H1 (cell line): ENCODE measurements around the gene MGLL. TPM values are rescaled to one million over a fixed set of nuclear protein-coding genes. Genes with fewer than 3 reads are reported as not detected.

Experiments
- CTCF ChIA-PET: fragments of 300-600 bp; sonication (Branson Sonifier 250); formaldehyde crosslinking; loops from one replicate; lab custom pipeline; 2021; ENCODE audit not compliant: partially characterized antibody; lab: Charles Lee
- POLR2A ChIA-PET: fragments of 300-600 bp; sonication (Branson Sonifier 250); formaldehyde crosslinking; loops from one replicate; lab custom pipeline; 2021; ENCODE audit warnings: inconsistent platforms; ENCODE audit not compliant: partially characterized antibody; lab: Charles Lee
- DNase-seq, 2 experiments: peaks; one replicate each; pipeline versions ENCODE4 v3.0.0 to v3.0.0-alpha.2; 2010 to 2022; ENCODE audit warnings: low spot score in 2 of 2, low read depth in 1 of 2, mixed read lengths in 1 of 2
- FAIRE-seq: peaks from 2 replicates; lab custom pipeline; 2011; peaks lifted over from hg19 to GRCh38; lab: Jason Lieb, UNC
- H2AFZ ChIP-seq: 2 replicates; pipeline ENCODE4 v1.8.1; 2012; ENCODE audit warnings: low read length, inconsistent platforms
- H2AK5ac ChIP-seq: 2 replicates; pipeline ENCODE4 v1.6.1; 2013; ENCODE audit warnings: low read depth, low read length
- H2BK120ac ChIP-seq: replicated peaks from 2 replicates; pipeline ENCODE3; 2013; ENCODE audit warnings: low read depth, low read length, inconsistent platforms
- H2BK12ac ChIP-seq: 2 replicates; pipeline ENCODE4 v1.6.1; 2013; ENCODE audit warnings: low read depth, low read length
- H2BK15ac ChIP-seq: 2 replicates; pipeline ENCODE4 v1.6.1; 2013; ENCODE audit warnings: low read length
- H2BK20ac ChIP-seq: 2 replicates; pipeline ENCODE4 v1.6.1; 2013; ENCODE audit warnings: low read length
- H2BK5ac ChIP-seq: 2 replicates; pipeline ENCODE4 v1.6.1; 2013; ENCODE audit warnings: low read depth, low read length
- H3K14ac ChIP-seq: 2 replicates; pipeline ENCODE4 v1.6.1; 2013; ENCODE audit warnings: inconsistent platforms; ENCODE audit not compliant: insufficient read length
- H3K18ac ChIP-seq: 2 replicates; pipeline ENCODE4 v1.6.1; 2013; ENCODE audit warnings: low read length; ENCODE audit errors: extremely low read depth
- H3K23ac ChIP-seq: 2 replicates; pipeline ENCODE4 v1.6.1; 2013; ENCODE audit warnings: inconsistent platforms; ENCODE audit not compliant: insufficient read length
- H3K23me2 ChIP-seq: 2 replicates; pipeline ENCODE4 v1.6.1; 2013; ENCODE audit warnings: low read depth, low read length
- H3K27ac ChIP-seq: 2 replicates; pipeline ENCODE4 v1.6.1; 2011; ENCODE audit warnings: low read depth, low read length, inconsistent platforms
- H3K27me3 ChIP-seq, 4 experiments: replicated peaks in 1 of 4; 1 replicate in 1 of 4; 2 replicates in 3 of 4; pipeline versions ENCODE4 v1.6.1 to v1.8.1; 2011 to 2013; ENCODE audit warnings: low read length in 3 of 4, mild to moderate bottlenecking in 3 of 4, inconsistent platforms in 2 of 4, mixed read lengths in 2 of 4, moderate library complexity in 1 of 4; ENCODE audit not compliant: control insufficient read depth in 3 of 4, insufficient read depth in 3 of 4; ENCODE audit errors: extremely low read depth in 1 of 4
- H3K36me3 ChIP-seq, 4 experiments: 2 replicates each; pipeline versions ENCODE4 v1.6.1 to v1.8.1; 2011 to 2013; ENCODE audit warnings: mild to moderate bottlenecking in 4 of 4, low read length in 3 of 4, moderate library complexity in 2 of 4, control low read depth in 1 of 4, inconsistent platforms in 1 of 4; ENCODE audit not compliant: insufficient read depth in 4 of 4, control insufficient read depth in 2 of 4
- H3K4ac ChIP-seq: replicated peaks from 2 replicates; pipeline ENCODE3; 2013; ENCODE audit warnings: low read length, low read depth, mixed read lengths, inconsistent platforms; ENCODE audit not compliant: insufficient read length
- H3K4me1 ChIP-seq, 4 experiments: replicated peaks in 1 of 4; 1 replicate in 1 of 4; 2 replicates in 3 of 4; pipeline versions ENCODE4 v1.6.1 to v1.8.1; 2011 to 2013; ENCODE audit warnings: low read length in 3 of 4, inconsistent platforms in 2 of 4, mixed read lengths in 1 of 4; ENCODE audit not compliant: insufficient read depth in 4 of 4, control insufficient read depth in 3 of 4
- H3K4me2 ChIP-seq, 2 experiments: 2 replicates each; pipeline versions ENCODE4 v1.6.1 to v1.8.1; 2011 to 2013; ENCODE audit warnings: low read depth in 2 of 2, low read length in 2 of 2, control low read depth in 1 of 2, inconsistent platforms in 1 of 2, mild to moderate bottlenecking in 1 of 2; ENCODE audit not compliant: insufficient read depth in 1 of 2
- H3K4me3 ChIP-seq, 4 experiments: fragments of 200-600, 300-600 bp in 1 of 4; sonication (generic), shearing (Covaris generic), sonication (Bioruptor Twin) in 1 of 4; 2 replicates each; pipeline versions ENCODE4 v1.5.1 to v1.8.1; 2011 to 2016; ENCODE audit warnings: low read length in 4 of 4, low read depth in 3 of 4, control low read depth in 2 of 4, inconsistent platforms in 2 of 4, mild to moderate bottlenecking in 2 of 4, mixed read lengths in 1 of 4, moderate library complexity in 1 of 4; ENCODE audit not compliant: insufficient read depth in 2 of 4; ENCODE audit errors: extremely low read depth in 1 of 4
- H3K56ac ChIP-seq: replicated peaks from 2 replicates; pipeline ENCODE3; 2013; ENCODE audit warnings: low read depth, mild to moderate bottlenecking, mixed read lengths, low read length, inconsistent platforms; ENCODE audit not compliant: insufficient read length
- H3K79me1 ChIP-seq: 2 replicates; pipeline ENCODE4 v1.6.1; 2013; ENCODE audit warnings: low read depth, low read length, control low read depth
- H3K79me2 ChIP-seq, 2 experiments: 2 replicates each; pipeline versions ENCODE4 v1.6.1 to v1.8.1; 2012 to 2013; ENCODE audit warnings: low read length in 2 of 2, mild to moderate bottlenecking in 2 of 2, inconsistent platforms in 1 of 2; ENCODE audit not compliant: insufficient read depth in 2 of 2, control insufficient read depth in 1 of 2
- H3K9ac ChIP-seq, 4 experiments: replicated peaks in 1 of 4; 1 replicate in 1 of 4; 2 replicates in 3 of 4; pipeline versions ENCODE4 v1.6.1 to v1.8.1; 2011 to 2013; ENCODE audit warnings: low read depth in 3 of 4, low read length in 3 of 4, control low read depth in 2 of 4, mild to moderate bottlenecking in 2 of 4, moderate library complexity in 2 of 4, inconsistent platforms in 1 of 4; ENCODE audit errors: extremely low read depth in 1 of 4
- H3K9me3 ChIP-seq, 2 experiments: 2 replicates each; pipeline versions ENCODE4 v1.6.1 to v1.8.1; 2012 to 2013; ENCODE audit warnings: mild to moderate bottlenecking in 2 of 2, moderate library complexity in 2 of 2, control low read depth in 1 of 2, inconsistent platforms in 1 of 2, low read depth in 1 of 2, low read length in 1 of 2, mixed read lengths in 1 of 2; ENCODE audit not compliant: insufficient read depth in 2 of 2
- H4K20me1 ChIP-seq, 2 experiments: replicated peaks in 1 of 2; 2 replicates each; pipeline versions ENCODE3 to v1.8.1; 2011 to 2013; ENCODE audit warnings: inconsistent platforms in 2 of 2, low read length in 2 of 2, mild to moderate bottlenecking in 1 of 2; ENCODE audit not compliant: insufficient read depth in 2 of 2, control insufficient read depth in 1 of 2
- H4K5ac ChIP-seq: 2 replicates; pipeline ENCODE4 v1.6.1; 2013; ENCODE audit warnings: low read length, low read depth, mixed read lengths, inconsistent platforms; ENCODE audit not compliant: insufficient read length
- H4K8ac ChIP-seq: 2 replicates; pipeline ENCODE4 v1.8.0; 2013; ENCODE audit warnings: mild to moderate bottlenecking, moderate library complexity, low read length, inconsistent platforms; ENCODE audit not compliant: insufficient read depth; ENCODE audit errors: extremely low read depth
- H4K91ac ChIP-seq: replicated peaks from 2 replicates; pipeline ENCODE3; 2013; ENCODE audit warnings: low read length, mixed read lengths, inconsistent platforms; ENCODE audit not compliant: insufficient read length
- BRCA1 ChIP-seq: IDR thresholded peaks from 2 replicates; pipeline ENCODE4 v1.6.1; 2012; ENCODE audit warnings: low read depth, low read length, improper control_type of control experiment
- CHD2 ChIP-seq: IDR thresholded peaks from 2 replicates; pipeline ENCODE4 v1.6.1; 2012; ENCODE audit warnings: low read length, improper control_type of control experiment
- CTCF ChIP-seq, 3 experiments: IDR thresholded peaks; 1 replicate in 2 of 3; 2 replicates in 1 of 3; pipeline versions ENCODE4 v1.5.1 to v1.6.1; 2011; ENCODE audit warnings: low read length in 3 of 3, mild to moderate bottlenecking in 3 of 3, inconsistent platforms in 2 of 3, low read depth in 1 of 3, moderate library complexity in 1 of 3; ENCODE audit not compliant: insufficient read depth in 1 of 3; ENCODE audit errors: control extremely low read depth in 1 of 3
- JUN ChIP-seq: IDR thresholded peaks from 2 replicates; pipeline ENCODE4 v1.6.1; 2011; ENCODE audit warnings: low read depth, mild to moderate bottlenecking, improper control_type of control experiment, low read length
- PHF8 ChIP-seq: fragments of 200-600 bp; sonication (generic); conservative IDR thresholded peaks from 2 replicates; pipeline ENCODE4 v1.7.1; 2012; ENCODE audit warnings: low read depth, mild to moderate bottlenecking, inconsistent platforms, low read length, moderate library complexity
- POU5F1 ChIP-seq: IDR thresholded peaks from 2 replicates; pipeline ENCODE4 v1.6.1; 2011; ENCODE audit warnings: low read depth, mild to moderate bottlenecking, low read length, moderate library complexity
- SAP30 ChIP-seq: fragments of 300-600 bp; sonication (generic); IDR thresholded peaks from 2 replicates; pipeline ENCODE4 v1.7.1; 2012; ENCODE audit warnings: low read length, moderate library complexity, mild to moderate bottlenecking, inconsistent platforms; ENCODE audit not compliant: insufficient read depth, insufficient replicate concordance
- SIN3A ChIP-seq, 2 experiments: IDR thresholded peaks in 1 of 2; conservative IDR thresholded peaks in 1 of 2; 2 replicates each; pipeline ENCODE4 v1.6.1; 2011 to 2012; ENCODE audit warnings: low read length in 2 of 2, improper control_type of control experiment in 1 of 2, low read depth in 1 of 2, mild to moderate bottlenecking in 1 of 2
- SIRT6 ChIP-seq: IDR thresholded peaks from one replicate; pipeline ENCODE4 v1.7.1; 2012; ENCODE audit warnings: low read length, inconsistent platforms
- SIX5 ChIP-seq: IDR thresholded peaks from 2 replicates; pipeline ENCODE4 v1.6.1; 2011; ENCODE audit warnings: mild to moderate bottlenecking, low read depth, low read length
- TBP ChIP-seq: IDR thresholded peaks from 2 replicates; pipeline ENCODE4 v1.6.1; 2011; ENCODE audit warnings: low read depth, low read length, improper control_type of control experiment
- TCF12 ChIP-seq: IDR thresholded peaks from 2 replicates; pipeline ENCODE4 v1.6.1; 2011; ENCODE audit warnings: low read depth, mild to moderate bottlenecking, low read length
- YY1 ChIP-seq: IDR thresholded peaks from 2 replicates; pipeline ENCODE4 v1.6.1; 2011; ENCODE audit warnings: low read depth, mild to moderate bottlenecking, low read length
- WGBS, 2 experiments: shearing (Covaris generic) in 1 of 2; methylation state at CpG; one replicate each; pipeline versions ENCODE4 v1.1.6 to v1.1.7; 2013 to 2015; ENCODE audit warnings: low lambda C conversion rate in 2 of 2, mixed read lengths in 2 of 2, inconsistent platforms in 1 of 2, low coverage in 1 of 2, missing lambda C conversion rate in 1 of 2; ENCODE audit not compliant: insufficient replicate concordance in 2 of 2, insufficient coverage in 1 of 2, insufficient read length in 1 of 2; ENCODE audit errors: extremely low coverage in 1 of 2, missing lambda C conversion rate in 1 of 2; 5-methylcytosine and 5-hydroxymethylcytosine counted together
- polyA plus RNA-seq, 7 experiments: library from polyadenylated mRNA; depleted of rRNA in 3 of 7; stranded (reverse) in 5 of 7; unstranded in 2 of 7; fragments of >200 nt in 5 of 7; fragments of 200-250 nt in 2 of 7; gene quantifications; 1 replicate in 5 of 7; 2 replicates in 1 of 7; 4 replicates in 1 of 7; pipeline versions ENCODE4 v1.2.1 to v1.2.3, GENCODE V29; 2011 to 2013; ENCODE audit warnings: missing spikeins in 2 of 7, mixed read lengths in 2 of 7
- total RNA-seq: library from RNA; stranded (reverse); fragmentation: NEBNext Ultra II Directional; extraction: Animal tissue kit (Norgen Biotek cat#: 25700); gene quantifications from 2 replicates; pipeline ENCODE4 v1.2.1, GENCODE V29; 2021

Gene MGLL
- total and polyA plus RNA-seq, 2 of the 8 experiments (the other 6 are each of a cell fraction or from before 2014, with no cell fraction given), result 0.05 to 0.34 TPM

GRCh38 chr3:127762787-127763105 is 59.6 kb downstream of the MGLL start:
- Histone ChIP-seq H3K27me3 (0 out of 7 replicates have a peak, but pooled peaks cover 0 to under 1% (median 0%) of the 10 kb centered on the region in 4 experiments), H3K4ac (no peak overlapping the region), H4K8ac (no peak overlapping the region), H4K91ac (no peak overlapping the region), H3K4me3 (no peak overlapping the region), H2BK20ac (no peak overlapping the region), H2BK12ac (no peak overlapping the region), H3K56ac (no peak overlapping the region), H2BK5ac (no peak overlapping the region), H3K36me3 (no peaks in the 10 kb centered on the region), H3K23me2 (no peaks in the 10 kb centered on the region), H3K79me1 (no peaks in the 10 kb centered on the region), H2AFZ (no peak overlapping the region), H4K5ac (no peak overlapping the region), H4K20me1 (no peaks in the 10 kb centered on the region), H3K9ac (no peak overlapping the region), H3K18ac (no peak overlapping the region), H3K9me3 (no peaks in the 10 kb centered on the region), H3K27ac (no peak overlapping the region), H2BK15ac (no peak overlapping the region), H3K23ac (no peak overlapping the region), H3K4me2 (no peak overlapping the region), H3K4me1 (no peaks in the 10 kb centered on the region), H3K14ac (no peak overlapping the region), H3K79me2 (no peaks in the 10 kb centered on the region), H2AK5ac (no peak overlapping the region), H2BK120ac (no peak overlapping the region)
- no peak for FAIRE-seq
- ChIA-PET CTCF (interaction anchor here (0.8 to 3.2 kb wide), 7 partner anchors 13 to 72 kb away, joined by 3 to 14 read pairs (median 4); no protein-coding TSS in a partner anchor), POLR2A (no interaction called here)
- no peak for DNase-seq
- 82% methylated on average over 1 of the region's 1 CpG; no CpG with 5 or more reads in 1 of the 2 experiments for WGBS, 2 experiments
- TF ChIP-seq YY1 (no peak), POU5F1 (no peak), SAP30 (no peak), SIN3A (conservative IDR thresholded peaks at IDR 0.05 in 1 of 2, IDR thresholded peaks at IDR 0.05 in 1 of 2; ENCODE audit: low read depth in 1 of 2, low read length in 2 of 2) (no peak), BRCA1 (no peak), TBP (no peak), SIX5 (no peak), PHF8 (no peak), CTCF (IDR thresholded peaks at IDR 0.05; ENCODE audit: control extremely low read depth in 1 of 3, insufficient read depth in 1 of 3, low read depth in 1 of 3, low read length in 3 of 3) (no peak), JUN (no peak), CHD2 (no peak), TCF12 (no peak), SIRT6 (no peak)
